Tibial nerve (tissue), 4 donors: ENCODE results near the gene MAP3K19. TPM values are rescaled to one million over a fixed set of nuclear protein-coding genes. Genes with fewer than 3 reads are reported as not detected.

Source experiments
- DNase-seq, 2 donors: peaks; one replicate each; pipeline ENCODE4 v3.0.0-alpha.2; 2019; ENCODE audit warnings: low spot score in 2 of 2
- H3K27ac ChIP-seq, 4 donors: fragments of 200-600 bp; sonication (generic) in 3 of 4; one replicate each; pipeline ENCODE4 v1.5.1; 2017 to 2019; ENCODE audit warnings: mild to moderate bottlenecking in 1 of 4
- H3K27me3 ChIP-seq, 2 donors: fragments of 200-600 bp; sonication (generic) in 1 of 2; one replicate each; pipeline versions ENCODE4 v1.5.1 to v1.6.0; 2017 to 2019
- H3K36me3 ChIP-seq, 3 donors: fragments of 200-600 bp; sonication (generic); one replicate each; pipeline ENCODE4 v1.5.1; 2018 to 2019
- H3K4me1 ChIP-seq, 4 donors: fragments of 200-600 bp; sonication (generic) in 3 of 4; one replicate each; pipeline ENCODE4 v1.5.1; 2017 to 2019
- H3K4me3 ChIP-seq, 4 donors: fragments of 200-600 bp; sonication (generic) in 3 of 4; one replicate each; pipeline ENCODE4 v1.5.1; 2017 to 2019; ENCODE audit warnings: mild to moderate bottlenecking in 1 of 4, moderate library complexity in 1 of 4
- H3K9me3 ChIP-seq, 4 donors: fragments of 200-600 bp; sonication (generic) in 3 of 4; one replicate each; pipeline ENCODE4 v1.5.1; 2017 to 2019
- EP300 ChIP-seq, 2 donors: sonication (generic); formaldehyde crosslinking; IDR thresholded peaks; one replicate each; pipeline ENCODE4 v1.6.1; 2017; ENCODE audit warnings: antibody characterized with exemption in 2 of 2, mild to moderate bottlenecking in 1 of 2
- POLR2A ChIP-seq, 2 donors: fragments of 450-650 bp; IDR thresholded peaks; one replicate each; pipeline ENCODE4 v1.6.1; 2017; ENCODE audit warnings: antibody characterized with exemption in 2 of 2, mild to moderate bottlenecking in 2 of 2, moderate library complexity in 2 of 2
- WGBS, 2 donors: methylation state at CpG; one replicate each; pipeline ENCODE4 v1.1.5; 2018; 5-methylcytosine and 5-hydroxymethylcytosine counted together
- total RNA-seq, 4 donors: library from RNA; depleted of rRNA; stranded (reverse); fragments of >200 nt; gene quantifications; one replicate each; pipeline ENCODE4 v1.1.0, GENCODE V29; 2016
- TF ChIP-seq, protein P1 (sequence below), 5 experiments: fragments of 200-600 bp in 3 of 5; fragments of 450-650 bp in 2 of 5; sonication (generic) in 3 of 5; IDR thresholded peaks; one replicate each; pipeline ENCODE4 v1.5.1; 2016 to 2019; ENCODE audit warnings: antibody characterized with exemption in 5 of 5, mild to moderate bottlenecking in 3 of 5, moderate library complexity in 2 of 5

The MAP3K19 gene, protein sequence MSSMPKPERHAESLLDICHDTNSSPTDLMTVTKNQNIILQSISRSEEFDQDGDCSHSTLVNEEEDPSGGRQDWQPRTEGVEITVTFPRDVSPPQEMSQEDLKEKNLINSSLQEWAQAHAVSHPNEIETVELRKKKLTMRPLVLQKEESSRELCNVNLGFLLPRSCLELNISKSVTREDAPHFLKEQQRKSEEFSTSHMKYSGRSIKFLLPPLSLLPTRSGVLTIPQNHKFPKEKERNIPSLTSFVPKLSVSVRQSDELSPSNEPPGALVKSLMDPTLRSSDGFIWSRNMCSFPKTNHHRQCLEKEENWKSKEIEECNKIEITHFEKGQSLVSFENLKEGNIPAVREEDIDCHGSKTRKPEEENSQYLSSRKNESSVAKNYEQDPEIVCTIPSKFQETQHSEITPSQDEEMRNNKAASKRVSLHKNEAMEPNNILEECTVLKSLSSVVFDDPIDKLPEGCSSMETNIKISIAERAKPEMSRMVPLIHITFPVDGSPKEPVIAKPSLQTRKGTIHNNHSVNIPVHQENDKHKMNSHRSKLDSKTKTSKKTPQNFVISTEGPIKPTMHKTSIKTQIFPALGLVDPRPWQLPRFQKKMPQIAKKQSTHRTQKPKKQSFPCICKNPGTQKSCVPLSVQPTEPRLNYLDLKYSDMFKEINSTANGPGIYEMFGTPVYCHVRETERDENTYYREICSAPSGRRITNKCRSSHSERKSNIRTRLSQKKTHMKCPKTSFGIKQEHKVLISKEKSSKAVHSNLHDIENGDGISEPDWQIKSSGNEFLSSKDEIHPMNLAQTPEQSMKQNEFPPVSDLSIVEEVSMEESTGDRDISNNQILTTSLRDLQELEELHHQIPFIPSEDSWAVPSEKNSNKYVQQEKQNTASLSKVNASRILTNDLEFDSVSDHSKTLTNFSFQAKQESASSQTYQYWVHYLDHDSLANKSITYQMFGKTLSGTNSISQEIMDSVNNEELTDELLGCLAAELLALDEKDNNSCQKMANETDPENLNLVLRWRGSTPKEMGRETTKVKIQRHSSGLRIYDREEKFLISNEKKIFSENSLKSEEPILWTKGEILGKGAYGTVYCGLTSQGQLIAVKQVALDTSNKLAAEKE (N-terminal part only)
- not detected for total RNA-seq

- TF ChIP-seq, protein P1, sequence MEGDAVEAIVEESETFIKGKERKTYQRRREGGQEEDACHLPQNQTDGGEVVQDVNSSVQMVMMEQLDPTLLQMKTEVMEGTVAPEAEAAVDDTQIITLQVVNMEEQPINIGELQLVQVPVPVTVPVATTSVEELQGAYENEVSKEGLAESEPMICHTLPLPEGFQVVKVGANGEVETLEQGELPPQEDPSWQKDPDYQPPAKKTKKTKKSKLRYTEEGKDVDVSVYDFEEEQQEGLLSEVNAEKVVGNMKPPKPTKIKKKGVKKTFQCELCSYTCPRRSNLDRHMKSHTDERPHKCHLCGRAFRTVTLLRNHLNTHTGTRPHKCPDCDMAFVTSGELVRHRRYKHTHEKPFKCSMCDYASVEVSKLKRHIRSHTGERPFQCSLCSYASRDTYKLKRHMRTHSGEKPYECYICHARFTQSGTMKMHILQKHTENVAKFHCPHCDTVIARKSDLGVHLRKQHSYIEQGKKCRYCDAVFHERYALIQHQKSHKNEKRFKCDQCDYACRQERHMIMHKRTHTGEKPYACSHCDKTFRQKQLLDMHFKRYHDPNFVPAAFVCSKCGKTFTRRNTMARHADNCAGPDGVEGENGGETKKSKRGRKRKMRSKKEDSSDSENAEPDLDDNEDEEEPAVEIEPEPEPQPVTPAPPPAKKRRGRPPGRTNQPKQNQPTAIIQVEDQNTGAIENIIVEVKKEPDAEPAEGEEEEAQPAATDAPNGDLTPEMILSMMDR (IDR thresholded peaks at IDR 0.05): no peak
- TF ChIP-seq EP300 (IDR thresholded peaks at IDR 0.05): no peak
- TF ChIP-seq POLR2A (IDR thresholded peaks at IDR 0.05): no peak
- Histone ChIP-seq H3K9me3 (no peaks in the 10 kb centered on the region), H3K4me1 (peaks cover 0 to 4% (median 0%) of the 10 kb centered on the region in 4 donors), H3K4me3 (no peak within 1 kb of the TSS), H3K27me3 (no peaks in the 10 kb centered on the region), H3K36me3 (no peaks in the 10 kb centered on the region), H3K27ac (no peak within 1 kb of the TSS)
- no peak for DNase-seq
These were observed at the start of gene MAP3K19 for GRCh38 chr2:135047300-135047699. Gene MAP3K19, minus strand, starts transcription at chr2:135047447. Its CDS starts 22,800 bp downstream, at chr2:135024647.

- peaks cover 0 to 5% (median 0%) of the 10 kb centered on the region in 4 donors for H3K4me1 ChIP-seq
- H3K27ac ChIP-seq: no peak overlapping the region
- no peak for TF ChIP-seq EP300 (IDR thresholded peaks at IDR 0.05)
- TF ChIP-seq, protein P1 (IDR thresholded peaks at IDR 0.05): no peak
- no peak for TF ChIP-seq POLR2A (IDR thresholded peaks at IDR 0.05)
- no peak for DNase-seq
- H3K4me3 ChIP-seq: no peak overlapping the region
- H3K36me3 ChIP-seq: peaks cover 0 to 47% (median 0%) of the 10 kb centered on the region in 3 donors
- H3K27me3 ChIP-seq: no peaks in the 10 kb centered on the region
- WGBS, 2 donors: 75 to 83% methylated on average over 4 of the region's 4 CpGs
- no peaks in the 10 kb centered on the region for H3K9me3 ChIP-seq
These were observed 49.6 kb upstream of the MAP3K19 start for GRCh38 chr2:135096665-135097446.

- WGBS, 2 donors: 91 to 96% methylated on average over 3 of the region's 3 CpGs
- Histone ChIP-seq H3K4me3 (no peak overlapping the region), H3K36me3 (peaks cover 0 to 47% (median 0%) of the 10 kb centered on the region in 3 donors), H3K9me3 (no peaks in the 10 kb centered on the region), H3K27me3 (no peaks in the 10 kb centered on the region), H3K27ac (no peak overlapping the region), H3K4me1 (peaks cover 0 to 5% (median 0%) of the 10 kb centered on the region in 4 donors)
- no peak for DNase-seq
- TF ChIP-seq EP300 (IDR thresholded peaks at IDR 0.05): no peak
- TF ChIP-seq POLR2A (IDR thresholded peaks at IDR 0.05): no peak
These were observed 48.3 kb upstream of the MAP3K19 start for GRCh38 chr2:135095591-135095990.

- H3K9me3 ChIP-seq: peaks cover 0 to 3% (median 0%) of the 10 kb centered on the region in 4 donors
- no peak overlapping the region for H3K27ac ChIP-seq
- no peaks in the 10 kb centered on the region for H3K27me3 ChIP-seq
- H3K4me1 ChIP-seq: no peaks in the 10 kb centered on the region
- 83 to 89% methylated on average over 2 of the region's 2 CpGs for WGBS, 2 donors
- peaks cover 0 to 50% (median 0%) of the 10 kb centered on the region in 3 donors for H3K36me3 ChIP-seq
- no peak overlapping the region for H3K4me3 ChIP-seq
- TF ChIP-seq EP300 (IDR thresholded peaks at IDR 0.05): no peak
- no peak for DNase-seq
These were observed 47.3 kb upstream of the MAP3K19 start for GRCh38 chr2:135094508-135094907.

- no peaks in the 10 kb centered on the region for H3K27me3 ChIP-seq
- no peaks in the 10 kb centered on the region for H3K4me1 ChIP-seq
- no peak for DNase-seq
- H3K36me3 ChIP-seq: peaks cover 0 to 54% (median 0%) of the 10 kb centered on the region in 3 donors
- 95% methylated on average over 3 of the region's 3 CpGs for WGBS, 2 donors
- H3K9me3 ChIP-seq: peaks cover 0 to 9% (median 0%) of the 10 kb centered on the region in 4 donors
- no peak overlapping the region for H3K27ac ChIP-seq
- no peak for TF ChIP-seq EP300 (IDR thresholded peaks at IDR 0.05)
- TF ChIP-seq, protein P1 (IDR thresholded peaks at IDR 0.05): no peak
- no peak for TF ChIP-seq POLR2A (IDR thresholded peaks at IDR 0.05)
- no peak overlapping the region for H3K4me3 ChIP-seq
These were observed 46.6 kb upstream of the MAP3K19 start for GRCh38 chr2:135093670-135094330.
